HL-60 (cell line): ENCODE results near the gene AGAP1.

Source experiments
- DNase-seq, 2 experiments: peaks; one replicate each; pipeline ENCODE4 v3.0.0-alpha.2; 2010 to 2020; ENCODE audit warnings: low read depth in 1 of 2, low spot score in 1 of 2
- H3K27ac ChIP-seq: fragments of 250-450 bp; sonication (Bioruptor Pico); replicated peaks from 2 replicates; pipeline ENCODE4 v1.5.1; 2020; ENCODE audit warnings: mild to moderate bottlenecking, moderate library complexity
- H3K27me3 ChIP-seq: fragments of 250-450 bp; sonication (Bioruptor Pico); 2 replicates; pipeline ENCODE4 v1.5.1; 2021; ENCODE audit warnings: mild to moderate bottlenecking, moderate library complexity; ENCODE audit not compliant: insufficient read depth, poor library complexity, severe bottlenecking
- H3K4me3 ChIP-seq: replicated peaks from 2 replicates; pipeline ENCODE4 v1.5.1; 2011; ENCODE audit warnings: mild to moderate bottlenecking, control low read depth, low read length; ENCODE audit not compliant: insufficient read depth
- GABPA ChIP-seq: IDR thresholded peaks from 2 replicates; pipeline ENCODE4 v1.6.1; 2012; ENCODE audit warnings: low read depth
- POLR2AphosphoS5 ChIP-seq: IDR thresholded peaks from 2 replicates; pipeline ENCODE4 v1.6.1; 2012; ENCODE audit warnings: low read depth
- REST ChIP-seq: IDR thresholded peaks from 2 replicates; pipeline ENCODE4 v1.6.1; 2012; ENCODE audit warnings: low read depth; ENCODE audit not compliant: insufficient replicate concordance
- SPI1 ChIP-seq: IDR thresholded peaks from 2 replicates; pipeline ENCODE4 v1.6.1; 2012; ENCODE audit warnings: low read depth, mild to moderate bottlenecking, borderline replicate concordance
- TF ChIP-seq, protein P1 (sequence below): IDR thresholded peaks from one replicate; pipeline ENCODE4 v1.5.1; 2011; ENCODE audit warnings: low read length, control low read depth, inconsistent platforms; ENCODE audit not compliant: insufficient read depth

Gene AGAP1

GRCh38 chr2:235504441-235505180 lies 10.8 kb downstream of the AGAP1 start:
- no peak for DNase-seq
- Histone ChIP-seq H3K4me3 (no peak overlapping the region), H3K27me3 (no peaks in the 10 kb centered on the region), H3K27ac (no peak overlapping the region)
- no peak for TF ChIP-seq GABPA
- TF ChIP-seq SPI1 = no peak
- TF ChIP-seq REST = no peak
- no peak for TF ChIP-seq POLR2AphosphoS5
- TF ChIP-seq, protein P1, sequence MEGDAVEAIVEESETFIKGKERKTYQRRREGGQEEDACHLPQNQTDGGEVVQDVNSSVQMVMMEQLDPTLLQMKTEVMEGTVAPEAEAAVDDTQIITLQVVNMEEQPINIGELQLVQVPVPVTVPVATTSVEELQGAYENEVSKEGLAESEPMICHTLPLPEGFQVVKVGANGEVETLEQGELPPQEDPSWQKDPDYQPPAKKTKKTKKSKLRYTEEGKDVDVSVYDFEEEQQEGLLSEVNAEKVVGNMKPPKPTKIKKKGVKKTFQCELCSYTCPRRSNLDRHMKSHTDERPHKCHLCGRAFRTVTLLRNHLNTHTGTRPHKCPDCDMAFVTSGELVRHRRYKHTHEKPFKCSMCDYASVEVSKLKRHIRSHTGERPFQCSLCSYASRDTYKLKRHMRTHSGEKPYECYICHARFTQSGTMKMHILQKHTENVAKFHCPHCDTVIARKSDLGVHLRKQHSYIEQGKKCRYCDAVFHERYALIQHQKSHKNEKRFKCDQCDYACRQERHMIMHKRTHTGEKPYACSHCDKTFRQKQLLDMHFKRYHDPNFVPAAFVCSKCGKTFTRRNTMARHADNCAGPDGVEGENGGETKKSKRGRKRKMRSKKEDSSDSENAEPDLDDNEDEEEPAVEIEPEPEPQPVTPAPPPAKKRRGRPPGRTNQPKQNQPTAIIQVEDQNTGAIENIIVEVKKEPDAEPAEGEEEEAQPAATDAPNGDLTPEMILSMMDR = no peak

- no peak overlapping the region for H3K4me3 ChIP-seq
- no peak overlapping the region for H3K27ac ChIP-seq
- TF ChIP-seq REST (no peak), POLR2AphosphoS5 (no peak), SPI1 (no peak)
- TF ChIP-seq, protein P1 = no peak
- DNase-seq = no peak
- H3K27me3 ChIP-seq = no peaks in the 10 kb centered on the region
Observed at GRCh38 chr2:235505181-235505741, 11.4 kb downstream of the AGAP1 start.

- Histone ChIP-seq H3K27ac (no peak overlapping the region), H3K27me3 (no peaks in the 10 kb centered on the region), H3K4me3 (no peak overlapping the region)
- TF ChIP-seq REST (no peak), GABPA (no peak), POLR2AphosphoS5 (no peak), SPI1 (no peak)
- TF ChIP-seq, protein P1 = no peak
- DNase-seq = no peak
Observed at GRCh38 chr2:235506291-235506996, 12.6 kb downstream of the AGAP1 start.
